ENCODE results near the gene EHF. TPM values are rescaled to one million over a fixed set of nuclear protein-coding genes. Genes with fewer than 3 reads are reported as not detected.

Gene EHF
- polyA plus RNA-seq, 1 of the 3 experiments (the other 2 are of a cell fraction): not detected

DNA sequence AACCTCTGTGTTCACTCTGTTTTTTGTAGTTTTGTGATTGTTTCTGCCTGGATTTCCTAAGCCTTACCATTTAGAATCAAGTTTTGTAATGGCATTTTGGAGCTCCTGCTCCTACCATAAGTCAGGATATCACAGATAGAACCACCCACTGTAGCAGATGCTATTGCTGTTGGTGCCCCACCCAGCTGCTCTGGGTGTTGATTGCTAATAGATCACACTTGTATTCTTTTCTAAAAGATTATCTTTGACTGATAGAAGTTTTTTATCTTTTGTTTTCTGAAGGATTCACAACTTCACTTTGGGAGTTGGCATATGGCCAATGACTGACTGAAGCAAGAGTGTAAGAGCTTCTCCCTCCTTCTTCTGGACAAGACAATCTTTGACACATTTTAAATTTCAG lies 76.0 kb downstream of the EHF start:
- H2AFZ ChIP-seq (ENCODE audit: low read depth): no peak overlapping the region
- no peak for TF ChIP-seq YY1 (IDR thresholded peaks at IDR 0.05; ENCODE audit: low read depth)
- no peak for TF ChIP-seq RAD21 (IDR thresholded peaks at IDR 0.05; ENCODE audit: low read length)
- TF ChIP-seq, protein P1, sequence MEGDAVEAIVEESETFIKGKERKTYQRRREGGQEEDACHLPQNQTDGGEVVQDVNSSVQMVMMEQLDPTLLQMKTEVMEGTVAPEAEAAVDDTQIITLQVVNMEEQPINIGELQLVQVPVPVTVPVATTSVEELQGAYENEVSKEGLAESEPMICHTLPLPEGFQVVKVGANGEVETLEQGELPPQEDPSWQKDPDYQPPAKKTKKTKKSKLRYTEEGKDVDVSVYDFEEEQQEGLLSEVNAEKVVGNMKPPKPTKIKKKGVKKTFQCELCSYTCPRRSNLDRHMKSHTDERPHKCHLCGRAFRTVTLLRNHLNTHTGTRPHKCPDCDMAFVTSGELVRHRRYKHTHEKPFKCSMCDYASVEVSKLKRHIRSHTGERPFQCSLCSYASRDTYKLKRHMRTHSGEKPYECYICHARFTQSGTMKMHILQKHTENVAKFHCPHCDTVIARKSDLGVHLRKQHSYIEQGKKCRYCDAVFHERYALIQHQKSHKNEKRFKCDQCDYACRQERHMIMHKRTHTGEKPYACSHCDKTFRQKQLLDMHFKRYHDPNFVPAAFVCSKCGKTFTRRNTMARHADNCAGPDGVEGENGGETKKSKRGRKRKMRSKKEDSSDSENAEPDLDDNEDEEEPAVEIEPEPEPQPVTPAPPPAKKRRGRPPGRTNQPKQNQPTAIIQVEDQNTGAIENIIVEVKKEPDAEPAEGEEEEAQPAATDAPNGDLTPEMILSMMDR (IDR thresholded peaks at IDR 0.05): no peak
- TF ChIP-seq, protein P2, sequence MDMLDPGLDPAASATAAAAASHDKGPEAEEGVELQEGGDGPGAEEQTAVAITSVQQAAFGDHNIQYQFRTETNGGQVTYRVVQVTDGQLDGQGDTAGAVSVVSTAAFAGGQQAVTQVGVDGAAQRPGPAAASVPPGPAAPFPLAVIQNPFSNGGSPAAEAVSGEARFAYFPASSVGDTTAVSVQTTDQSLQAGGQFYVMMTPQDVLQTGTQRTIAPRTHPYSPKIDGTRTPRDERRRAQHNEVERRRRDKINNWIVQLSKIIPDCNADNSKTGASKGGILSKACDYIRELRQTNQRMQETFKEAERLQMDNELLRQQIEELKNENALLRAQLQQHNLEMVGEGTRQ (IDR thresholded peaks at IDR 0.05; ENCODE audit: borderline replicate concordance, low read depth, low read length): no peak
- TF ChIP-seq MEF2A (IDR thresholded peaks at IDR 0.05; ENCODE audit: borderline replicate concordance, low read depth): no peak
- TF ChIP-seq GABPA (IDR thresholded peaks at IDR 0.05; ENCODE audit: low read depth): no peak
- TF ChIP-seq SMC3 (IDR thresholded peaks at IDR 0.05; ENCODE audit: low read depth, low read length): no peak
- TF ChIP-seq NRF1 (IDR thresholded peaks at IDR 0.05; ENCODE audit: low read depth, low read length): no peak
- TF ChIP-seq MXI1 (IDR thresholded peaks at IDR 0.05; ENCODE audit: low read depth, low read length): no peak
- TF ChIP-seq, protein P3, sequence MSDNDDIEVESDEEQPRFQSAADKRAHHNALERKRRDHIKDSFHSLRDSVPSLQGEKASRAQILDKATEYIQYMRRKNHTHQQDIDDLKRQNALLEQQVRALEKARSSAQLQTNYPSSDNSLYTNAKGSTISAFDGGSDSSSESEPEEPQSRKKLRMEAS (IDR thresholded peaks at IDR 0.05; ENCODE audit: low read depth): no peak
- TF ChIP-seq FOXJ3 (CRISPR knock-in tag; IDR thresholded peaks at IDR 0.05): no peak
- TF ChIP-seq EZH2phosphoT487 (IDR thresholded peaks at IDR 0.05; ENCODE audit: borderline replicate concordance, low read depth): no peak
- no peak for DNase-seq
- CTCF ChIA-PET: no interaction called here
- H3K4me1 ChIP-seq (ENCODE audit: control insufficient read depth in 1 of 2, insufficient read depth in 2 of 2, low read depth in 1 of 2, low read length in 1 of 2): no peaks in the 10 kb centered on the region
- no peaks in the 10 kb centered on the region for H3K79me2 ChIP-seq (ENCODE audit: insufficient read depth)
- H3K36me3 ChIP-seq (replicated peaks in 1 of 2; ENCODE audit: control insufficient read depth in 1 of 2, insufficient read depth in 2 of 2, low read length in 1 of 2): no peaks in the 10 kb centered on the region
- no peak overlapping the region for H3K4me3 ChIP-seq (ENCODE audit: low read depth in 2 of 2, low read length in 1 of 2)
- H3K27me3 ChIP-seq (ENCODE audit: insufficient read depth): no peaks in the 10 kb centered on the region
- no peaks in the 10 kb centered on the region; the same call in 1 of the 2 replicates for H3K9me3 ChIP-seq
- no peak overlapping the region for H3K4me2 ChIP-seq
- POLR2A ChIA-PET: no interaction called here
- H3F3A ChIP-seq (replicated peaks; ENCODE audit: insufficient read depth): no peaks in the 10 kb centered on the region
- no peaks in the 10 kb centered on the region for H4K20me1 ChIP-seq (ENCODE audit: insufficient read depth)
- H3K27ac ChIP-seq (ENCODE audit: low read depth in 2 of 2, low read length in 1 of 2): no peak overlapping the region
- H3K9me2 ChIP-seq: no peaks in the 10 kb centered on the region
- no peak overlapping the region for H3K9ac ChIP-seq

DNA sequence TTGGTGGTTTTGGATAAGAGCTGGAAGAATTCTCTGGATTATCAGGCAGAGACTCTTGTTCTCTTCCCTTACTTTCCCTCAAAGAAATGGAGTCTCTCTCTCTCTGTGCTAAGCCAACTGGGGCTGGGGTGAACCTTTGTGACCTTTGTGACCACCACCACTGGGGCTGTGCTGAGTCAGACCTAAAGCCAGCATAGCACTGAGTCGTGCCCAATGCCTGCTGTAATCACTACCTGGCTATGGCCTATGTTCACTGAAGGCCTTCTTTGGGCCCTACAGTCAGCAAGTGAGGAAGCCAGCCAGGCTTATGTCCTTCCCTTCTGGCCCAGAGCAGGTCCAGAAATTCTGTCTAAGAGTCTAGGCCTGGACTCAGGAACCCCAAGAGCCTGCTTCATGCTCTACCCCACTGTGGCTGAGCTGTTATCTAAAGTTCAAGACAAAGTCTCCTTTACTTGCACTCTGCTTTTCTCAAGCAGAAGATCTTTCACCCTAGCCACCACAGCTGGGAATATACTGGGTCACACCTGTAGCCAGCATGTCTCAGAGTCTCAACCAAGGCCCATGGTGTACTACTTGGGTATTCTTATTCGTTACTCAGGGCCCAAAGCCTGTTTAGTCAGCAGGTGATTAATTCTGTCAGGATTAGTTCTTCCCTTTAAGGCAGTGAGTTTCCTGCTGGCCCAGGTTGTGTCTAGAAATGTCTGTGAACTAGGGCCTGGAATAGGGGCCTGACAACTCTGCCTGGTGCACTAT lies 86.0 kb downstream of the EHF start:
- TF ChIP-seq NRF1 (IDR thresholded peaks at IDR 0.05; ENCODE audit: low read depth, low read length): no peak
- no peak for TF ChIP-seq RFX5 (IDR thresholded peaks at IDR 0.05; ENCODE audit: low read length)
- no peak for TF ChIP-seq GABPA (IDR thresholded peaks at IDR 0.05; ENCODE audit: low read depth)
- no peak for TF ChIP-seq GATA2 (CRISPR knock-in tag; IDR thresholded peaks at IDR 0.05)
- no peak for TF ChIP-seq SMC3 (IDR thresholded peaks at IDR 0.05; ENCODE audit: low read depth, low read length)
- Histone ChIP-seq H3K4me1 (ENCODE audit: control insufficient read depth in 1 of 2, insufficient read depth in 2 of 2, low read depth in 1 of 2, low read length in 1 of 2) (no peaks in the 10 kb centered on the region), H2AFZ (ENCODE audit: low read depth) (no peak overlapping the region), H3K4me3 (ENCODE audit: low read depth in 2 of 2, low read length in 1 of 2) (no peak overlapping the region), H3K27ac (ENCODE audit: low read depth in 2 of 2, low read length in 1 of 2) (no peak overlapping the region), H3K9me2 (no peaks in the 10 kb centered on the region), H3K36me3 (replicated peaks in 1 of 2; ENCODE audit: control insufficient read depth in 1 of 2, insufficient read depth in 2 of 2, low read length in 1 of 2) (no peaks in the 10 kb centered on the region), H3F3A (replicated peaks; ENCODE audit: insufficient read depth) (no peaks in the 10 kb centered on the region), H3K9me3 (peaks cover 4% of the 10 kb centered on the region; the same call in 1 of the 2 replicates), H3K79me2 (ENCODE audit: insufficient read depth) (no peaks in the 10 kb centered on the region), H4K20me1 (ENCODE audit: insufficient read depth) (no peaks in the 10 kb centered on the region), H3K9ac (no peak overlapping the region), H3K27me3 (ENCODE audit: insufficient read depth) (no peaks in the 10 kb centered on the region), H3K4me2 (no peak overlapping the region)
- ChIA-PET POLR2A (no interaction called here), CTCF (no interaction called here)
- 18% methylated on average over 1 of the region's 2 CpGs for WGBS (ENCODE audit: low lambda C conversion rate)
- DNase-seq: no peak

All from SK-N-SH (cell line).